ENCODE measurements around the gene FBLIM1. TPM values are rescaled to one million over a fixed set of nuclear protein-coding genes. Genes with fewer than 3 reads are reported as not detected.

Gene FBLIM1
- total RNA-seq, 1 experiment from 2014 or later = 64.7 TPM

DNA sequence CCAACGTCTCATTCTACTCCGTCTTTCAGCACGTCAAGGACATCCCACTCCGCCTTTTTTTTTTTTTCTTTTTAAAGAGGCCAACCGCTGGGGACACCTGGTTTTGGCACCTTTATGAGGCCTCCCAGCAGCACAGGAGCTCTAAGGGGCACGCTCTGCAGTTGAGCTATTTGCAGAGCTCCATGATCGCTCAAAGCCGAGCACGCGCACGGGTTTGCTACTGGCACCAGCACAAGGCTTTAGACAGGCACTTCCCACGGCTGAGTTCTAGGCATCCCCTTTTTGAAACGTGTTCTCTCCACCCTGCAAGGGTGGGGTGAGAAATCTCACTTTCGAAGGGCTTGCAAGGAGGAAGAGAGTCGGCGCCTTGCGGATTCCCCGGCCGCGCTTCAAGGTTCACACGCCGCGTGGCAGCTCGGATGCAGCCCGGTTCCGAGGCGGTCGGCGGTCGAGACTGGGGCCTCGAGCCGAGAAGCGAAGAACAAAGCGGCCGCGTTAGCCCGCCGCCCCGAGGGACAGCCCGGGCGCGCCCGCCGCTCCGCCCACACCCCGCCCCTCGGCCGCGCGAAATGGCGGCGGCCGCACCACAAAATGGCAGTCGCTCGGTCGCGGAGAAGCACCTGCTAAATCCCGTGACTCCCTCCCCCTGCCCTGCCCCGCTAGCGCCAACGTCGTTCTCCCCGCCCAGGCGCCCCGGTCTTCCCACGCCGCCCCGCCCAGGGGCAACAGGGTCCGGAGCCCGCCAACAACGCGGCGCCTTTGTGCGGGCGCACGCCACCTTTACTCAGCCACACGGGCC, 76.0 kb downstream of the FBLIM1 start:
- no peaks in the 10 kb centered on the region for H4K20me1 ChIP-seq (ENCODE audit: control insufficient read depth, insufficient read depth, insufficient read length)
- Mint-ChIP-seq H3K36me3 (ENCODE audit: insufficient read depth in 1 of 3, low read depth in 3 of 3) (peaks cover 7 to 11% (median 7%) of the 10 kb centered on the region in 3 experiments; a peak in 6 of 7 replicates), H3K27ac (peak overlapping the region; percentile 99 to 100 (median 100)), H3K27me3 (ENCODE audit: low read depth) (no peaks in the 10 kb centered on the region), H3K9me3 (no peaks in the 10 kb centered on the region; a peak in 1 of 5 replicates), H3K4me3 (peak overlapping the region; percentile 78 to 92), H3K4me1 (peaks cover 36 to 41% of the 10 kb centered on the region in 2 experiments)
- H3K23me2 ChIP-seq (ENCODE audit: insufficient read length, low read depth, low read length, poor library complexity, severe bottlenecking) = peaks cover 14% of the 10 kb centered on the region
- peak overlapping the region; percentile 98 for H3K14ac ChIP-seq (ENCODE audit: insufficient read depth, low read length)
- H3K27me3 ChIP-seq (ENCODE audit: insufficient read depth, low read length) = no peaks in the 10 kb centered on the region
- peak; percentile 90 for DNase-seq
- peak overlapping the region; percentile 70 for H3K4me2 ChIP-seq (ENCODE audit: insufficient read depth, insufficient read length, low read length)
- peak overlapping the region; percentile 98 for H2BK15ac ChIP-seq (ENCODE audit: low read depth, low read length)
- peaks cover under 1% of the 10 kb centered on the region; the same call in 1 of the 2 replicates for H3K4me1 ChIP-seq (ENCODE audit: insufficient read depth, low read length)
- peak overlapping the region; percentile 69 for H2BK12ac ChIP-seq (ENCODE audit: insufficient read length, low read depth, low read length)
- H3K18ac ChIP-seq (ENCODE audit: insufficient read length, low read depth, low read length) = peak overlapping the region; percentile 99
- H3K9ac ChIP-seq (ENCODE audit: extremely low read depth, insufficient read length, low read length) = peak overlapping the region; percentile 100
- no peaks in the 10 kb centered on the region for H3K79me1 ChIP-seq (ENCODE audit: insufficient read depth, low read depth, low read length, poor library complexity, severe bottlenecking)
- H3K27ac ChIP-seq (ENCODE audit: insufficient read length, low read depth, low read length) = peak overlapping the region; percentile 99
- no peak overlapping the region for H2AFZ ChIP-seq (ENCODE audit: low read length)
- H4K5ac ChIP-seq (ENCODE audit: insufficient read length, low read depth, low read length) = peak overlapping the region; percentile 100
- H3K23ac ChIP-seq (ENCODE audit: insufficient read length, low read depth, low read length) = no peak overlapping the region
- H4K8ac ChIP-seq (replicated peaks; ENCODE audit: insufficient read length, low read depth, low read length) = peak overlapping the region; percentile 99
- peak overlapping the region; percentile 89 for H3K56ac ChIP-seq (ENCODE audit: insufficient read length, low read depth, low read length)
- peak overlapping the region; percentile 98 for H2BK5ac ChIP-seq (ENCODE audit: insufficient read length, low read length)
- no CpG with 5 or more reads among the region's 77 CpGs for WGBS (ENCODE audit: extremely low coverage, insufficient read length, low lambda C conversion rate)
- H4K91ac ChIP-seq (ENCODE audit: insufficient read length, low read depth, low read length) = peak overlapping the region; percentile 100
- H3K9me3 ChIP-seq (ENCODE audit: control insufficient read depth, low read depth, low read length) = no peaks in the 10 kb centered on the region
- H2BK20ac ChIP-seq (ENCODE audit: low read depth, low read length, poor library complexity, severe bottlenecking) = no peak overlapping the region
- peak overlapping the region; percentile 95 for H2BK120ac ChIP-seq (ENCODE audit: low read depth, low read length, poor library complexity, severe bottlenecking)
- H3T11ph ChIP-seq (ENCODE audit: low read length) = peak overlapping the region; percentile 11
- TF ChIP-seq, protein P1, sequence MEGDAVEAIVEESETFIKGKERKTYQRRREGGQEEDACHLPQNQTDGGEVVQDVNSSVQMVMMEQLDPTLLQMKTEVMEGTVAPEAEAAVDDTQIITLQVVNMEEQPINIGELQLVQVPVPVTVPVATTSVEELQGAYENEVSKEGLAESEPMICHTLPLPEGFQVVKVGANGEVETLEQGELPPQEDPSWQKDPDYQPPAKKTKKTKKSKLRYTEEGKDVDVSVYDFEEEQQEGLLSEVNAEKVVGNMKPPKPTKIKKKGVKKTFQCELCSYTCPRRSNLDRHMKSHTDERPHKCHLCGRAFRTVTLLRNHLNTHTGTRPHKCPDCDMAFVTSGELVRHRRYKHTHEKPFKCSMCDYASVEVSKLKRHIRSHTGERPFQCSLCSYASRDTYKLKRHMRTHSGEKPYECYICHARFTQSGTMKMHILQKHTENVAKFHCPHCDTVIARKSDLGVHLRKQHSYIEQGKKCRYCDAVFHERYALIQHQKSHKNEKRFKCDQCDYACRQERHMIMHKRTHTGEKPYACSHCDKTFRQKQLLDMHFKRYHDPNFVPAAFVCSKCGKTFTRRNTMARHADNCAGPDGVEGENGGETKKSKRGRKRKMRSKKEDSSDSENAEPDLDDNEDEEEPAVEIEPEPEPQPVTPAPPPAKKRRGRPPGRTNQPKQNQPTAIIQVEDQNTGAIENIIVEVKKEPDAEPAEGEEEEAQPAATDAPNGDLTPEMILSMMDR (conservative IDR thresholded peaks at IDR 0.05) = no peak
- peak overlapping the region; percentile 96 for H3K4ac ChIP-seq (ENCODE audit: low read depth, low read length)
- H2AK5ac ChIP-seq (ENCODE audit: insufficient read length, low read length) = no peak overlapping the region
- H3K79me2 ChIP-seq (ENCODE audit: insufficient read depth, low read length) = no peaks in the 10 kb centered on the region
